ENCODE measurements around the gene HS6ST3.
"Not testable (repeated sequence)": the region's sequence is repeated elsewhere in the genome, so short reads cannot be mapped to it uniquely, and the experiment has no call there.

The HS6ST3 gene

DNA sequence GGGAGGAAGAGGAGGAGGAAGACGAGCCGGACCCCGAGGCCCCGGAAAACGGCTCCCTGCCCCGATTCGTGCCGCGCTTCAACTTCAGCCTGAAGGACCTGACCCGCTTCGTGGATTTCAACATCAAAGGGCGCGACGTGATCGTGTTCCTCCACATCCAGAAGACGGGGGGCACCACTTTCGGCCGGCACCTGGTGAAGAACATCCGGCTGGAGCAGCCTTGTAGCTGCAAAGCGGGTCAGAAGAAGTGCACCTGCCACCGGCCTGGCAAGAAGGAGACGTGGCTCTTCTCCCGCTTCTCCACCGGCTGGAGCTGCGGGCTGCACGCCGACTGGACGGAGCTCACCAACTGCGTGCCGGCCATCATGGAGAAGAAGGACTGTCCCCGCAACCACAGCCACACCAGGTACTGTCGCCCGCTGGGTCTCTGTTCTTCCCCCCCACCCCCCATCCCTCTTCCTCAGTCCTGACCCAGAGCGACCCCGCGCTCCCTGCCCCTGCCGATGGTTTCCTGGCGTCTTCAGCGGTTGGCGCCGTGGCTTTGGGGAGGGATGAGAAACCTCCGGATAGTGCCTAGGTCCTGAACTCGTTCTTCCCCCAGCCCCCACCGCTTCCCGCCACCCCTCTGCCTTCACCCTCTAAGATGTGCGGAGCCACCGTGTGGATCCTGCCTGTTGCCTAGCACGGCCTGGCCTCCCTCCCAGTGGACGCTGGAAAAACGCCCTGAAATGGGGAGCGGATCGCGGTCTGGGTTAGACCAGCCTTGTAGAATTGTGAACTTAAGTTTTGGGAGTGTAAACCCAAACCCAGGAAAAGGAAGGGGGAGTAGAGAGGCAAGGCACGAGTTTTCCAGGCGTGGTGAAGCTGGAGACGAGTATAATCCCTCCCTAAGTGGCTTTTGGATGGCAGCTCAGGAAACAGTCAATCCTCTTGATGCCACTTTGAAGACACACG lies 1.5 kb downstream of the HS6ST3 start:
- DNase-seq (ENCODE audit: low read depth in 3 of 3, low spot score in 1 of 3) = no peak

DNA sequence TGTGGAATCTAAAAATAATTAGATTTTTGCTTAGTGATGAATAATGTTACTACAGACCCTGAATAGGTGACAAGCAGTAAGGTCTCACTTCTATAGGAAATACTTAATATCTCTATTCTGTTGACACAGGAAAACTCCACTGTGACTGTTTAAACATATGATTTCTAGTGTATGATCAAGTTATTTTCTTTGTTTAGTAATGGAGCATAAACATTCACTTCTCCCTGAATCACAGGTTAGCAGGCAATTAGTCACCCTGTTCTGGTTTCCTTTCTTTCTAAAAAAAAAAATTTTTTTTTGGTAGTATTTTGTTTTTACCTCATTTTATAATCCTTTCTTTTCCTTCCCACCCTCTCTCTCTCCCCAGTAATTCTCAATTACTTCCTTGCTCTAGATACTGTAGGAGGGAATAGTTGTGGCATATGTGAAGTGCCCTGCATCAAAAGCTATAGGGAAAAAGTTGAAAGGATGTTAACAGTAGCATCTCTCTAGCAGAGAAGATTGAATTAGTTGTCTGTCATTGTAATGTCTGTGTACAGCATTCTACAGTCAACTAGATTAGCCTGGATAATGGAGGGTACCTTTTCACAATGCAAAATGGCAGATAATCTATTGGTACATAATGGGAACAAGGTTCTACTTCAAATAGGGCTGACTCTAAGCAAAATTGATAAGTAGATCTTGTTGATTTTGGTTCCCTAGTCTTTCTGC lies 3.5 kb downstream of the HS6ST3 start:
- DNase-seq (ENCODE audit: low read depth in 3 of 3, low spot score in 1 of 3) = no peak

DNA sequence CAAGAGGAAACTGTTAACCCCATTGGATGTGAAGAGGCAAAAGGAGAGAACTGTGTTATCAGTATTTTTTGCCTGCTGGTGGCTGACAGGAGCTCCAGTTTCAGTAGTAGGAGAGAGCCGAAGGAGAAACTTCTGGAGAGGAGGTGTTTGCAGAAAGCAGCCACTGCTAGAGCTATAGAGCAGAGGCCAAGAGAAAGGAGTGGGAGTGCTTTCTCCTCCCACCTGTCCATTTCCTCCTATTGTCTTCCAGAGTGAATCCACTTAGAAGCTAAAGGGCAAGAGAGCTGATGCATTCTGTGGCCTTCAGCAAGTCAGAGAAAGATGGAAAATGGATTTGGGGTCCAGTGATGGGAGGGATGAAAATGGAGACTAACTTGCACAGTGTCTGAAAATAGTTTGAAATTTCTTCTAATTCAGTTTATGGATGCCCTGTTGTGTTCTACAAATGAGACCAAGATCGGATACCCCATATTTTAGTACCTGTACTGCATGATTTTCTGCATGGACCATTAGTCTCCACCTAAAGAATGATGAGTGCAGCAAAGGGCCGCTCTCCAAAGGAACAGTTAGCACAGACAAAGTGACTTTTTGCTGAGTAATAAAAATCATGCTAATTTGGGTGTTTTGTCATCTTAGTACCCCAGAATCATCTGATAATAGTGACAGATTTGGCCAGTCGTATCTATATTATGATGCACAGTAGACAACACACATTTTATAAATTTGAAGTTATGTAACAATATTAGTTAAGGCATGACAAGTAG lies 10.7 kb downstream of the HS6ST3 start:
- DNase-seq (ENCODE audit: low read depth in 3 of 3, low spot score in 1 of 3) = no peak

DNA sequence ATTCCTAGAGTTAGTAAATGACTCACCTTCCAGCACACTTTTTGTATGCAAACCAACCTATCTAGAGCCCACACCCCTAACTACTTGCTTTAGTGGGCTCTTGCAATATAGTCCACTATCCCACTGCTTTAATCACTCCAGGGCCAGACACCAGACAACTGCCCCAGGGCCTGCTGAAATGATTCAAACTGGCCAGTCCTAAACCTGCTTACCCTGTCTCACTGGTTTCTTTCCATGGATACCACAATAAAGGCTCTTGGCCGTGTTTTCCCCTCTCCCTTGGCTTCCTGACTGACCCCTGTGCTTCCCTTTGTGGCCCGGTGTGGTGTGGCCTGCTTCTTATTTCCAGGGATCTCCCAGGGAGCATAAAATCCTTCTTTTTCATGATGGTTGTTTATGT lies 14.6 kb downstream of the HS6ST3 start:
- DNase-seq (ENCODE audit: low read depth in 3 of 3, low spot score in 1 of 3) = no peak

DNA sequence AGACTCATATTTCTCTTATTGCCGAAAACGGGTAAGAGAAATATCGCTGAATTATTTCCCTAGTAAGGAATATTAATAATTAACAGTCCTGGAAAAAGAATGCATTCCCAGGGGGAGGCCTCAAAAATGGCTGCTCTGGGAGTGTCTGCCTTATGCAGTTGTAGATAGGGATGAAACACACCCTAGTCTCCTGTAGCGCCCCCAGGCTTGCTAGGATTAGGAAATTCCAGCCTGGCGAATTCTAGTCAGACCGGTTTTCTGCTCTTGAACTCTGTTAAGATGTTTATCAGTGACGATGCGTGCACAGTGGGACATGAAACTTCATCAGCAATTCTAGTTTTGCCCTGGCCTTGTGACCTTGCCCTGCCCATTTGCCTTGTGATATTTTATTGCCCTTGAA lies 18.2 kb downstream of the HS6ST3 start:
- not testable (repeated sequence) for DNase-seq (ENCODE audit: low read depth in 3 of 3, low spot score in 1 of 3)

DNA sequence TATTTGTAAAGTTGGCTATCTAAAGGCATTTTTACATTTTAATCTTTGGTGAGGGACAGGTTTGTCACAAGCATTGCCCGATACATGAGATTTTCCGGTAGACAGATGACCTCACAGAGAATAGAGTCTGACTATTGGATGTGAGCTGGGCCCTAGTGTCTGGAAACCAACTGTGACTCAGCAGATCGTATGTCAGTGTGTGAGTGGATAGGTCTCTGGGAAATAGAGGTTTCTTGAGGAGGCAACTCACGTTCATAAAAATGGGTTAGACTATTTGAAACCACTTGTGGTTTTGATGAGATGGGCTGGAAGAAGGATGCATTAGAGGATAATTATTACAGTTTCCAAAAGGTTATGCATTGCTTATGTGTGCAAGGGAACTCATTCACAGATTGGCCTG lies 19.2 kb downstream of the HS6ST3 start:
- DNase-seq (ENCODE audit: low read depth in 3 of 3, low spot score in 1 of 3) = no peak

DNA sequence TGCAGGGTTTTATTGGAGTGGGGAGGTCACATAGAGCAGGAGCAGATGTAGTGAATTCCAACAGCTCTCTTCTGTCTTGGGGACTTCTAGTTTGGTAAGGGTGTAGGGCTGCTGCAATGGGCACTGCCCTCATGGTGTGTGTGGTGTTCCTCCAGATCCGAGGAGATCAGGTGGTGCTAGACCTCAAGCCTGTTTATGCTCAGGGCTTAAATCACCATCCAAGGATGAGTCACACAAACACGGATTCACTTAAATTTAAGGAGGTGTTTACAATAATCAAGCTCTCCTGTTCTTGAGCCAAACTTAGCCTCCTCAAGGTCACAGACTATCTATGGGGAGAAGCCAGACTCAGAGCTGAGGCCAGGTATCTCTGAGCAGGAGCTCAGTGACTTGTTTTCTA lies 23.0 kb downstream of the HS6ST3 start:
- no peak for DNase-seq (ENCODE audit: low read depth in 3 of 3, low spot score in 1 of 3)

DNA sequence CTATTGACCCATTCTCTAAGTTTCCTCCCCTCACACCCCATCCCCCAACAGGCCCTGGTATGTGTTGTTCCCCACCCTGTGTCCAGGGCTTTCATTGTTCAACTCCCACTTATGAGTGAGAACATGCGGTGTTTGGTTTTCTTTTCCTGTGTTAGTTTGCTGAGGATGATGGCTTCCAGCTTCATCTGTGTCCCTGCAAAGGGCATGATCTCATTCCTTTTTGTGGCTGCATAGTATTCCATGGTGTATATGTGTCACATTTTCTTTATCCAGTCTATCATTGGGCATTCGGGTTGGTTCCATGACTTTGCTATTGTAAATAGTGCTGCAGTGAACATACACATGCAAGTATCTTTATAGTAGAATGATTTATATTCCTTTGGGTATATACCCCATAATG lies 25.5 kb downstream of the HS6ST3 start:
- not testable (repeated sequence) for DNase-seq (ENCODE audit: low read depth in 3 of 3, low spot score in 1 of 3)

DNA sequence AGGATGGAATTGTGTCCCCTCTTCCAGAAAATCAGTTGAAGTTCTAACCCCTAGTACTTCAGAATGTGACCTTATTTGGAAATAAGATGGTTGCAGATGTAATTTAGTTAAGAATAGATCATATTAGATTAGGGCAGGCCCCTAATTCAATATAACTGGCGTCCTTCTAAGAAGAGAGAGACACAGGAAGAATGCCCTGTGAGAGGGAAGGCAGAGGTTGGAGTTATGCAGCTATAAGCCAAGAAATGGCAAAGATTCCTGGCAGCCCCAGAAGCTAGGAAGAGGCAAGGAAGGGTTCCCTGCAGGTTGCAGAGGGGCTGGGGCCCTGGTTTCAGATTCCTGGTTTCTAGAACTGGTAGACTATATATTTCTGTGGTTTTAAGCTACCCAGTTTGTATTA lies 30.0 kb downstream of the HS6ST3 start:
- DNase-seq (ENCODE audit: low read depth in 3 of 3, low spot score in 1 of 3) = no peak

DNA sequence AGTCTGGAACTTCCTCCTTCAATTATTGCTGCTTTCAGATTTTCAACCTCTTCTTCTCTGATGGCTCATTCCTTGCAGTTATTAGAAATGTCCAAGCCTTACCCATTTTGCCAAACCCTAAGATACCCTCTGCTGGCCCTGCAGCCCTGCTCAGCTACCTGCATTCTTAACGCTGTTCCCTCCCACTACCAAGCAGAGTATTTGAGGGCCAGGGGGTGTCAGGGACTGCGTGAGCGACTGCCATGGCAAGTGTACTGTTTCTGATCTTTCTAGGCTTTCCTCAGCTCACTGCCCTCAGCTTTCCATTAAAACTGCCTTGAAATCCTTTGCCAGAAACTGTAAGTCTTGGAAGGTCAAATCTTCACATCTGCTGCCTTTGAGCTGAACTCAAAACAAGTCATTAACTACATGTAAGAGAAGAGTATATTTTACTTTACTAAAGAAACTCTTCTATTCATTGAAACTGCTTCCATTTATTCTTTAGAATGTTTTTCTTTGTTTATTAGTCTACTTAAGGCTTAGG lies 41.0 kb downstream of the HS6ST3 start:
- DNase-seq (ENCODE audit: low read depth in 3 of 3, low spot score in 1 of 3) = no peak

DNA sequence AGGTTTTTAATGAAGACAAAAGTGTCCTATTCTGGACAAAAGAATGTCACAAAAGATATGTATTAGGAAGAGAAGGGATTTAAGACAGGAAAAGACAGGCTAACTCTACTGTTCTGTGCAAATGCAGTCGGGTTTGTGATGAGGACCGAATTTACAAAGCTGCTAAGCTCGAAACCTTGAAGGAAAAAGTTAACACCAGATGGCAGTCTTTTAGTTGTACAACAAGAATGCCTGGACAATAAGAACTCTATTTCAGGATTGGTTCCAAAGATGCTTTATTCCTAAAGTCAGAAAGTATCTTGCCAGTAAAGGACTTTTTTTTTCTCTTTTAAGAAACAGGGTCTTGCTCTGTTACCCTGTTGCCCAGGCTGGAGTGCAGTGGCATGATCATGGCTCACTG lies 51.1 kb downstream of the HS6ST3 start:
- no peak for DNase-seq (ENCODE audit: low read depth in 3 of 3, low spot score in 1 of 3)

DNA sequence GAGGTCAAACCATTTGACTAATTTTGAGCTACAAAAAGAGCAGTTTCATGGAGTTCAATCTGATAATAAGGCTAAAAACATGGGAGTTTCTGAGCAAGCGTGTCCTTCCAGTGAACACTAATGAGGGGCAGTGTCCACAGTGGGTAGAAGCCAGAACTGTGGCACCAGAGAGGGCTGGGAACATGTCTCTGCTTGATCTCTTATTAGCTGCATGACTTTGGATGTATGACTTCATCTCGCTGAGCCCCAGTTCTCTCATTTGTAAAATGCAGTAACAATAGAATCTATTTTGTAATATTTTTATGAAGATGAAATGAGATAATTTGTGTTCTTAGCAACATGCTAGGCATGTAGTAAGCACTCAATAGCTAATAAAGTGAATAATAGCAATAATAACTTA lies 69.8 kb downstream of the HS6ST3 start:
- no peak for DNase-seq (ENCODE audit: low read depth in 3 of 3, low spot score in 1 of 3)

DNA sequence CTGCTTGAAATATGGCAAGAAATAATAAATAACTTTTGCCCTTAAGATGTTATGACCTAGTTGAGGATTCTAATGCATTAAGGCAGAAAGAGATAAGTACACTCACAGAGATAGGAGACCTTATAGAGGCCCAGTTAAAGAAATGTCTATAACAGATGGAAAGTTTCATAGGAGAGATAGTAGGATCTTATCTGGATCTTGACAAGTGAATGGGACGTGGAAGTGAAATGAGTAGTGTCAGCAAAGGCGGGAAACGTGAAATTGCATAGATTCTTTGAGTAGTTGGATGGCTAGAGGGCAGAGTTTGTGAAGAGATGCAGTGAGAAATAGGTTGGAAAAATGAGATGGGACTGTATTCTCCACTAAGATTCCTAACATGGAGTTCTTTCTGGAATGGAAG lies 71.2 kb downstream of the HS6ST3 start:
- no peak for DNase-seq (ENCODE audit: low read depth in 3 of 3, low spot score in 1 of 3)

DNA sequence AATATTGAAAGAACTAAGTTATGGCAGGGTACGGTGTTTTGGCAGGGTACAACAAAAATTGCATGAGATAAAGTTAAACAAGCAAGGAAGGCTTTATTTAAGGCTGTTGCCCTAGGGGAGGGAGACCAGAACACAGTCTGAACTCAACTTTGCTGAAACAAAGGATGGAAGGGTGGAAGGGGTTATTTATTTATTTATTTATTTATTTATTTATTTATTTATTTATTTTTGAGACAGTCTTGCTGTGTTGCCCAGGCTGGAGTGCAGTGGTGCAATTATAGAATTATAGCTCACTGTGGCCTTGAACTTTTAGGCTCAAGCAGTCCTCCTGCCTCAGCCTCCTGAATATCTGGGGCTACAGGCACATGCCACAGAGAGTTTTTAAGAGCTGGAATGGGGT lies 75.9 kb downstream of the HS6ST3 start:
- DNase-seq (ENCODE audit: low read depth in 3 of 3, low spot score in 1 of 3) = no peak

DNA sequence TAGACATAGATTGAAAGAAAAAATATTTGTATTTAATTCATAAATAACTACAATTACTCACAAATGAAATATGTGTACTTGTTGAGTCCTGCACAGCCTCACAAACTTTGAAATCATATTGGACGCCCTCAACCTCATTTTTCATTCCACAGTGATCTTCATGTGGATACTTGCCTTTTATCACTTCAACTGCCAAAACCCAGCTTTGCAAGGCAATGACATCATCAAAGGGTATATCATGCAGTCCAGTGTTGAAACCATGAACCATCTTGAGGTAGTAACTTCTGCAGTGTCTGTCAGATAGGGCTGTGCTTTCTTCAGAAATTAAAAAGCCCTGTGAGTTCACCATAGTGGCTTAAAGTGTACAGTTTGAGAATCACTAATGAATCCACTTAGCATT lies 82.2 kb downstream of the HS6ST3 start:
- DNase-seq (ENCODE audit: low read depth in 3 of 3, low spot score in 1 of 3) = no peak

DNA sequence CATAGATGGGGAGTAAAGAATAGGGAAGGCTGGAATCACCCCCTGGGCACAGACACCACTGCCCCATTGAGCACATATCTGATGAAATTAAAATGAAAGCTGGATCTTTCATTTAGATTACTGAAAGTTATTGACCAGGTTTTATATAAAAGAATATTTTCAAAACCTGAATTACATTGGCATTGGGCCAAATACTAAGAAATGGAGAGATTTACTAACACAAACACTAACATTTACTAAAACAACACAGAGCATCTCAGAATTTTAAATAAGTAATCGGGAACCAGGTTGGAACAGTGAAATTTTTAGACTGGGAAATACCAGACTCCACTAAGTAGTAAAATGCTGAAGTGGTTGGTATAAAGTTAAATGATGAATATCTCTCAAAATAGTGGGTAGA lies 88.9 kb downstream of the HS6ST3 start:
- no peak for DNase-seq (ENCODE audit: low read depth in 3 of 3, low spot score in 1 of 3)

DNA sequence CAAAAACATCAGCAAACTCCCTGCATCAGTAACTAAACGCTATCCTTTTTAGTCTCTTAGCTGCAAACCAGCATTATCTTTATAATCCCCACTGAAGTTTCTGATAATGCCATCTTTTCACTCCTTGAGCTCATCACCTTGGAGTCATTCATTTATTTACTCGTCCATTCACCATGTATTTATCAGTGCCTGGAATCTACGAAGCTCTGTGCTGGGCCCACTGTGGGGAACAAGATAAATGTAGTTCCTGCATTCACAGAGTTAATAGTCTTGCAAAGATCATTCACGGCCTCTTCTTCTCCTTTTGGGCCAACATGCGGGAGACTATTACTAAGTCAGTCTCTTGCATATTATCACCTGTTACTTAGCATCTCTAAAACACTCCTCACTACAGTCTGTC lies 89.4 kb downstream of the HS6ST3 start:
- no peak for DNase-seq (ENCODE audit: low read depth in 3 of 3, low spot score in 1 of 3)

DNA sequence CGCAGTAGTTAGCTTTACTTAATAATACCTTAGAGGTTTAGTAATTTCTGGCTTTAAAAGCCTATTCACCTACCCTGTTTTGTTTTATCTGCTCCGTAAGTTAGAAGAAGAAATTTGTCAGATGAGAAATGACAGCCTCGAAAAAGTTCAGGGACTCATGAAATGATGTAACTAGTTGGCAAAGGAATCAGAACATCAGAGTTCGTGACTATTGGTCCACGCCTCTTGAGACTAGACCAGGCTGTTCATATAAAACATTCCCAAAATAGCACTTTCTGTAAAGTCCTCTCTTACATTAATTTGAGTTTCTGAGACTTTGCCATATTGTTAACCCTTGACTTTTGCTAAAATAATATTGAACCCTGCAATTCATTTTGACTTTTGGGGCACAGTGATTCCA lies 92.0 kb downstream of the HS6ST3 start:
- DNase-seq (ENCODE audit: low read depth in 3 of 3, low spot score in 1 of 3) = no peak

DNA sequence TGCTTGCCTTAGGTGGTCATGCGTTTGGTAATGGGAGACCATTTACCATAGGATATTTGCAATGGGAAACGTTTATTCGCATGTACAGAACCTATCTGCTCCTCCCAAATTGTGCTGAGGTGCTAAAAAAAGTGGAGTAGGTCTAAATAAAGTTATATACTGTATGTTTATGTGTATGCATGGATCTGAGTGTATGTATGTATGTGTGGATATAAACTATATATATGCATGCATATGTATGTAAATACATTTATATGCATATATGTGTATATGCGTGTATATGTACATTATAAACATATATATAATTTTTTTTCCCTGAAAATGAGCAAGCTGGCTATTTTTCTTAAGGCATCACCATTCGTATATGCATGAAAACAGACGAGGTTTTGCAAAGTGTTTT lies 95.9 kb downstream of the HS6ST3 start:
- DNase-seq (ENCODE audit: low read depth in 3 of 3, low spot score in 1 of 3) = no peak

DNA sequence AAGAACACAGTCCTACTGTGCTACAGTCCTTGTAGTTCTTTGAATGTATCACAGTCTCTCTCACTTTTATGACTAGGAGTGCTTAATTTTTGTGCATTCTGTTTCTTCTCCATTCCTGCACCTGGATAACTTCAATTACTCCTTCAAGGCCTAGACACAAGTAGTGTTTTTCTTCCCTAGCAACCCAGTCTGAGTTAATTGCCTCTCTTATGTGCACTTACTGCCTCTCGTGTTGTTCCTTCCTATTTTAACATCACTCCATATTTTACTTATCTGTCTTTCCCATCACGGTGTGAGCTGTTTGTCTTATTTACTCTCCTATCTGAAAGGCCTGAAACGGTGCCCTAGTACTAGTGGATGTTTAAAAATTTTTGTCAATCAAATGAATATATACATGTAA lies 101.5 kb downstream of the HS6ST3 start:
- no peak for DNase-seq (ENCODE audit: low read depth in 3 of 3, low spot score in 1 of 3)

DNA sequence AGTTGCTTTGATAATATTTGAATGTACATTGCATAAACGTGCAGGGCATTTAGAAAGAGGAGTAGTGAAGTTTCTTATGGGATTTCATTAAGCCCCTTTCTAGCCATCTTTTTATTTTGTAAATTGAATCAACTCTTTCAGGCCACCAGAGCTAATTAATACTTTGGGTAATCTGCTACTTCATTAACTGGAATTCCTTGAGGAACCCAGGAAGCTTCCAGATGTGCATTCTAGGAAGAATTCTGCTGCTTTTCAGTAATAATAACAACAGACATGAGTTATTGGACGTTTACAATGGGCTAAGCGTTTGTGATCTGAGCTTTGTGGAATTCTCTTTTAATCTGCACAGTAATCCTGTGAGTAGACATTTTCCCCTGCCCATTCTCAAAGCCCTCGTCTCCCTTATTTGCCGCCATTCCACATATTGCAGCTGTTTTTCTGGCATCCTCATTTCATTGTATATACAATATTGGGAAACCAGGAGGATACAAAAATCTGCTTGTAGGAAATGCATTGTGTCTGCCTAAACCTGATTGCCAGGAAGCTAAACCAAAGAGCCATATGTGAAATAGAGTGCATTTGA lies 103.9 kb downstream of the HS6ST3 start:
- no peak for DNase-seq (ENCODE audit: low read depth in 3 of 3, low spot score in 1 of 3)
